Transverse colon (tissue), 3 donors: ENCODE results near the gene OR10A3.

Experiments used
- EP300 ChIP-seq: sonication (generic); formaldehyde crosslinking; IDR thresholded peaks from one replicate; pipeline ENCODE4 v1.6.1; 2017; ENCODE audit warnings: antibody characterized with exemption, low read depth
- POLR2A ChIP-seq: fragments of 450-650 bp; IDR thresholded peaks from one replicate; pipeline ENCODE4 v1.6.1; 2016; ENCODE audit warnings: antibody characterized with exemption, mild to moderate bottlenecking, moderate library complexity
- TF ChIP-seq, protein P1 (sequence below), 5 experiments: fragments of 200-600 bp in 3 of 5; fragments of 450-650 bp in 2 of 5; sonication (generic) in 3 of 5; IDR thresholded peaks; 1 replicate in 2 of 5; 2 replicates in 3 of 5; pipeline ENCODE4 v1.5.1; 2016 to 2017; ENCODE audit warnings: antibody characterized with exemption in 5 of 5, inconsistent platforms in 3 of 5, mild to moderate bottlenecking in 2 of 5, moderate library complexity in 1 of 5

GRCh38 chr11:7936615-7937014 is 4.9 kb downstream of the OR10A3 start:
- TF ChIP-seq, protein P1, sequence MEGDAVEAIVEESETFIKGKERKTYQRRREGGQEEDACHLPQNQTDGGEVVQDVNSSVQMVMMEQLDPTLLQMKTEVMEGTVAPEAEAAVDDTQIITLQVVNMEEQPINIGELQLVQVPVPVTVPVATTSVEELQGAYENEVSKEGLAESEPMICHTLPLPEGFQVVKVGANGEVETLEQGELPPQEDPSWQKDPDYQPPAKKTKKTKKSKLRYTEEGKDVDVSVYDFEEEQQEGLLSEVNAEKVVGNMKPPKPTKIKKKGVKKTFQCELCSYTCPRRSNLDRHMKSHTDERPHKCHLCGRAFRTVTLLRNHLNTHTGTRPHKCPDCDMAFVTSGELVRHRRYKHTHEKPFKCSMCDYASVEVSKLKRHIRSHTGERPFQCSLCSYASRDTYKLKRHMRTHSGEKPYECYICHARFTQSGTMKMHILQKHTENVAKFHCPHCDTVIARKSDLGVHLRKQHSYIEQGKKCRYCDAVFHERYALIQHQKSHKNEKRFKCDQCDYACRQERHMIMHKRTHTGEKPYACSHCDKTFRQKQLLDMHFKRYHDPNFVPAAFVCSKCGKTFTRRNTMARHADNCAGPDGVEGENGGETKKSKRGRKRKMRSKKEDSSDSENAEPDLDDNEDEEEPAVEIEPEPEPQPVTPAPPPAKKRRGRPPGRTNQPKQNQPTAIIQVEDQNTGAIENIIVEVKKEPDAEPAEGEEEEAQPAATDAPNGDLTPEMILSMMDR (IDR thresholded peaks at IDR 0.05): no peak
- TF ChIP-seq EP300: no peak
- no peak for TF ChIP-seq POLR2A
